ENCODE measurements around the gene CYP46A1.

CYP46A1 gene

DNA sequence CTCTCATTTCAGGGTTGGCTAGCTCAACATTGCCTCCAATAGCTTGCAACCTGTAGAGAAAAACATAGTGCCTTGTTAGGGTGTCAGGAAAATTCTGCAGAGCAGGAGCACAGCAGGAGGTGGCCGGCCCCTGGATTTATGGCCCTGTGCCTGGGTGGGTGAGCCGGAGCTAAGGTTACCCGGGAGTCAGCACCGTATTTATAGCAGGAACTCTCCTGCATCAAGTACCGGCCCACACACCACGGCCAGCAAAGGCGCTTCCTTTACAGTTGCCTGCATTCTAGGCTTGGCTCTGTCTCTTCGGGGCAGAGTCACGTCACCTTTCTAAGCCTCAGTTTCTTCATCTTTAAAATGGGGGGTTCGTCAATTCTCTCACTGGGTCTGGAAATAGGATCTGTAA, 56.3 kb downstream of the CYP46A1 start:
- no peak for TF ChIP-seq EZH2 (IDR thresholded peaks at IDR 0.05; ENCODE audit: borderline replicate concordance, low read length)
- TF ChIP-seq CTCF (IDR thresholded peaks at IDR 0.05; ENCODE audit: low read length), result no peak
- Histone ChIP-seq H3K27ac (ENCODE audit: low read depth, low read length, poor library complexity, severe bottlenecking) (no peak overlapping the region), H3K4me3 (ENCODE audit: low read depth, low read length, poor library complexity, severe bottlenecking) (no peak overlapping the region), H3K9ac (ENCODE audit: low read length) (no peak overlapping the region), H3F3A (ENCODE audit: insufficient read depth, low read length) (no peaks in the 10 kb centered on the region), H3K9me2 (ENCODE audit: low read depth, low read length) (no peaks in the 10 kb centered on the region), H3K4me1 (ENCODE audit: insufficient read depth, low read length, severe bottlenecking) (no peaks in the 10 kb centered on the region), H3K79me2 (ENCODE audit: insufficient read depth, low read length) (no peaks in the 10 kb centered on the region), H3K9me3 (ENCODE audit: low read length) (no peaks in the 10 kb centered on the region), H4K20me1 (ENCODE audit: insufficient read depth, low read length) (no peaks in the 10 kb centered on the region), H2AFZ (ENCODE audit: low read length) (no peak overlapping the region), H3K36me3 (ENCODE audit: insufficient read depth, low read length) (no peaks in the 10 kb centered on the region), H3K27me3 (ENCODE audit: insufficient read depth, low read length) (no peaks in the 10 kb centered on the region; the same call in 1 of the 2 replicates), H3K4me2 (ENCODE audit: low read length) (no peak overlapping the region)

DNA sequence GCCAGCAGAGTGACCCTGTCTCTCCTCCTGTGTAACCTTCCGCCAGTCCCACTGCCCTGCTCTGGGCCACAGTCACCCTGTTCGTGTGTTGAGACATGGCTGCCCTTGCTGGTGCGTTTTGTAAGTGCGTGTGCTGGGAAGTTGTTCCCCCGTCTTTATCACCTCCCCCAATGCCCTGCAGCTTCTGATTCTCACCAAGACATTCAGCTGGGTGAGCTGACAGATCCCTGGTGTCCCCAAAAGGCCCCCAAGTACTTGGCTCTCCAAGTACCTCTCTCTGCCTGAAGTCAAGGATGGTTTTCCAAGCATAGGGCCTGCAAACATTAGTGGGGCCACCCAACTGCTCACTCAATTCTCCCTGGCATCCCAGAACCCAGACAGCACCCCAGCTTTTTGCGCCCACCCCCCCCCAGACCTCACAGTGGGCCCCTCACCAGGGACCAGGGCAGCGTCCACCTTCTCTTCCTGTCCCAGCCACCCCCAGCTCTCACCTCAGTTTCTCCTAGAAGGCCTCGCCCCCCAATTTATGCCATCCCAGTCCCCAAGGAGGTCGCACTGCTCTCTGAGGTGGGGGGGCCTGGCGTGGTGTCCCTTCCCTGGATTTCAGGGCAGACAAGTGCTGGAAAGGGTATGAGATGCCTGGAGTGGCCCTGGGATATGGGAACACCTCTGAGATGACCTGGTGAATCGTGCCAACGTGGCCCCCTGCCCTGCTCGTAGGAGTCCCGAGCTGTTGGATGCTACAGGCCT, 57.3 kb downstream of the CYP46A1 start:
- H4K20me1 ChIP-seq (ENCODE audit: insufficient read depth, low read length), result no peaks in the 10 kb centered on the region
- H3K79me2 ChIP-seq (ENCODE audit: insufficient read depth, low read length), result no peaks in the 10 kb centered on the region
- TF ChIP-seq EZH2 (IDR thresholded peaks at IDR 0.05; ENCODE audit: borderline replicate concordance, low read length) (no peak), CTCF (IDR thresholded peaks at IDR 0.05; ENCODE audit: low read length) (no peak)
- no peaks in the 10 kb centered on the region for H3K9me2 ChIP-seq (ENCODE audit: low read depth, low read length)
- no peaks in the 10 kb centered on the region for H3K36me3 ChIP-seq (ENCODE audit: insufficient read depth, low read length)
- H3K27me3 ChIP-seq (ENCODE audit: insufficient read depth, low read length), result no peaks in the 10 kb centered on the region; the same call in 1 of the 2 replicates
- H3K4me2 ChIP-seq (ENCODE audit: low read length), result no peak overlapping the region
- H3K27ac ChIP-seq (ENCODE audit: low read depth, low read length, poor library complexity, severe bottlenecking), result no peak overlapping the region
- H3K4me1 ChIP-seq (ENCODE audit: insufficient read depth, low read length, severe bottlenecking), result no peaks in the 10 kb centered on the region
- no peak overlapping the region for H2AFZ ChIP-seq (ENCODE audit: low read length)
- no peaks in the 10 kb centered on the region for H3F3A ChIP-seq (ENCODE audit: insufficient read depth, low read length)
- no peak overlapping the region for H3K4me3 ChIP-seq (ENCODE audit: low read depth, low read length, poor library complexity, severe bottlenecking)
- no peak overlapping the region for H3K9ac ChIP-seq (ENCODE audit: low read length)
- H3K9me3 ChIP-seq (ENCODE audit: low read length), result no peaks in the 10 kb centered on the region

DNA sequence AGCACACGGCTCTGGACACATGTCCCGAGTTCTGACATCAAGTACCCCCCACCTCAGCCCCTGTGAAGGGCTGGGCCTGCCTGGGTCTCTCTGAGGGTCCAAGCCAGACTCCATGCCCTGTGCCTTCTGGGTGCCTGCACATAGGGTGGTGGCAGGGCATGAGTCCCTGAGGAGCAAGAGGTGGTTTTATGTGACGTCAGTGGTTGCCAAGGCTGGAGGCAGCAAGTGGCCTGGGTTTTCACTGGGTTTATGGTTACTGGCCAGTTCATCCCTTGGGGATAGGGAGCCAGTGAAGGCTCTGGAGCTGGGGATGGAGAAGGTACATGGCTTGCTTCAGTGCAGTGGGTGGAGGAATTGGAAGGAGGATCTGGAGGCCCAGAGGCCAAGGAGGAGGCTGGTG, 58.0 kb downstream of the CYP46A1 start:
- no peaks in the 10 kb centered on the region for H3K9me3 ChIP-seq (ENCODE audit: low read length)
- no peak overlapping the region for H3K27ac ChIP-seq (ENCODE audit: low read depth, low read length, poor library complexity, severe bottlenecking)
- no peaks in the 10 kb centered on the region for H3F3A ChIP-seq (ENCODE audit: insufficient read depth, low read length)
- H3K36me3 ChIP-seq (ENCODE audit: insufficient read depth, low read length), result no peaks in the 10 kb centered on the region
- H3K4me1 ChIP-seq (ENCODE audit: insufficient read depth, low read length, severe bottlenecking), result no peaks in the 10 kb centered on the region
- H3K27me3 ChIP-seq (ENCODE audit: insufficient read depth, low read length), result no peaks in the 10 kb centered on the region; the same call in 1 of the 2 replicates
- H3K9ac ChIP-seq (ENCODE audit: low read length), result no peak overlapping the region
- H3K4me2 ChIP-seq (ENCODE audit: low read length), result no peak overlapping the region
- H3K79me2 ChIP-seq (ENCODE audit: insufficient read depth, low read length), result no peaks in the 10 kb centered on the region
- H3K4me3 ChIP-seq (ENCODE audit: low read depth, low read length, poor library complexity, severe bottlenecking), result no peak overlapping the region
- no peaks in the 10 kb centered on the region for H3K9me2 ChIP-seq (ENCODE audit: low read depth, low read length)
- TF ChIP-seq EZH2 (IDR thresholded peaks at IDR 0.05; ENCODE audit: borderline replicate concordance, low read length) (no peak), CTCF (IDR thresholded peaks at IDR 0.05; ENCODE audit: low read length) (no peak)
- H4K20me1 ChIP-seq (ENCODE audit: insufficient read depth, low read length), result no peaks in the 10 kb centered on the region
- H2AFZ ChIP-seq (ENCODE audit: low read length), result no peak overlapping the region
